Mesendoderm (in vitro differentiated cells): ENCODE measurements around the gene CGB5.
"Not testable (repeated sequence)": the region's sequence is repeated elsewhere in the genome, so short reads cannot be mapped to it uniquely, and the experiment has no call there.

Experiments used
- DNase-seq: peaks from one replicate; pipeline ENCODE4 v3.0.0; 2013
- H2AK5ac ChIP-seq: 2 replicates; pipeline ENCODE4 v1.6.1; 2013; ENCODE audit warnings: low read length, inconsistent platforms
- H2BK120ac ChIP-seq: 2 replicates; pipeline ENCODE4 v1.6.1; 2013; ENCODE audit warnings: low read depth, mild to moderate bottlenecking, low read length, moderate library complexity, mixed read lengths
- H2BK15ac ChIP-seq: replicated peaks from 2 replicates; pipeline ENCODE4 v1.6.1; 2013; ENCODE audit warnings: low read depth, mild to moderate bottlenecking, moderate library complexity
- H2BK5ac ChIP-seq: 2 replicates; pipeline ENCODE4 v1.6.1; 2013; ENCODE audit warnings: low read length, inconsistent platforms
- H3K18ac ChIP-seq: 2 replicates; pipeline ENCODE4 v1.6.1; 2013; ENCODE audit warnings: mild to moderate bottlenecking, low read length, mixed read lengths
- H3K23ac ChIP-seq: one replicate; pipeline ENCODE4 v1.6.1; 2013; ENCODE audit warnings: low read length
- H3K27ac ChIP-seq: 2 replicates; pipeline ENCODE4 v1.5.1; 2013; ENCODE audit warnings: low read depth, mild to moderate bottlenecking, inconsistent platforms, low read length, moderate library complexity
- H3K27me3 ChIP-seq: 2 replicates; pipeline ENCODE4 v1.6.1; 2013; ENCODE audit warnings: low read length, control low read depth, mild to moderate bottlenecking, inconsistent platforms; ENCODE audit not compliant: insufficient read depth, poor library complexity
- H3K36me3 ChIP-seq: 2 replicates; pipeline ENCODE4 v1.6.1; 2013; ENCODE audit warnings: low read length, inconsistent platforms; ENCODE audit not compliant: control insufficient read depth, insufficient read depth
- H3K4ac ChIP-seq: one replicate; pipeline ENCODE4 v1.6.1; 2013; ENCODE audit warnings: low read depth, mild to moderate bottlenecking, low read length, moderate library complexity
- H3K4me1 ChIP-seq: 2 replicates; pipeline ENCODE4 v1.6.1; 2013; ENCODE audit warnings: low read depth, low read length, inconsistent platforms; ENCODE audit not compliant: control insufficient read depth
- H3K4me2 ChIP-seq: 2 replicates; pipeline ENCODE4 v1.6.1; 2013; ENCODE audit warnings: low read length
- H3K4me3 ChIP-seq: 2 replicates; pipeline ENCODE4 v1.5.1; 2013; ENCODE audit warnings: mild to moderate bottlenecking, low read length
- H3K56ac ChIP-seq: one replicate; pipeline ENCODE4 v1.6.1; 2013; ENCODE audit warnings: low read length
- H3K79me1 ChIP-seq: 2 replicates; pipeline ENCODE4 v1.6.1; 2013; ENCODE audit warnings: low read length, inconsistent platforms
- H3K79me2 ChIP-seq: 2 replicates; pipeline ENCODE4 v1.6.1; 2013; ENCODE audit warnings: mild to moderate bottlenecking, low read length; ENCODE audit not compliant: control insufficient read depth, insufficient read depth
- H3K9ac ChIP-seq: 2 replicates; pipeline ENCODE4 v1.6.1; 2013; ENCODE audit warnings: low read length, inconsistent platforms
- H4K5ac ChIP-seq: one replicate; pipeline ENCODE4 v1.6.1; 2013; ENCODE audit warnings: low read length
- H4K8ac ChIP-seq: one replicate; pipeline ENCODE4 v1.6.1; 2013; ENCODE audit warnings: low read depth, mild to moderate bottlenecking, control low read depth, low read length, moderate library complexity
- WGBS: extraction: QIAGEN DNeasy Blood & Tissue Kit; methylation state at CpG from one replicate; pipeline ENCODE4 v1.1.7; 2013; ENCODE audit warnings: low lambda C conversion rate, missing lambda C conversion rate; ENCODE audit not compliant: insufficient coverage; ENCODE audit errors: extremely low coverage; 5-methylcytosine and 5-hydroxymethylcytosine counted together

The CGB5 gene

DNA sequence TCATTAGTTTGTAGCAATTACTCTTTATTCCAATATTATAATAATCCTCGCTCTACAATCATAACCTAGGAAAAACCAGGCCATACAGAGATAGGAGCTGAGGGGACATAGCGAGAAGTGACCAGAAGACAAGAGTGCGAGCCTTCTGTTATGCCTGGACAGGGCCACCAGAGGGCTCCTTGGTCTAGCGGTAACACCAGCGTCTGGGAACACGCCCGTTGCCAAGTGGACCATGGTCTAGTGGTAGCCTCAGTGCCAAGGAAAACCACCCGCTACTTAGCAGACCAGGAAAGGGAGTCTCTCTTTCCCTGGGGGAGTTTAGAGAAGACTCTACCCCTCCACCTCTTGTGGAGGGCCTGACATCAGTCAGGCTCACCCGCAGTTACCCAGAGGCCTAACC is 31.2 kb downstream of the CGB5 start:
- H3K23ac ChIP-seq, H3K79me1 ChIP-seq, H4K5ac ChIP-seq, H3K4ac ChIP-seq, H3K36me3 ChIP-seq, H3K9ac ChIP-seq, H2BK15ac ChIP-seq, H3K18ac ChIP-seq, H3K56ac ChIP-seq, H3K79me2 ChIP-seq, H3K4me2 ChIP-seq, H2BK120ac ChIP-seq, H2AK5ac ChIP-seq, H3K4me1 ChIP-seq, H4K8ac ChIP-seq, H3K4me3 ChIP-seq, H3K27me3 ChIP-seq, H2BK5ac ChIP-seq, H3K27ac ChIP-seq: not testable (repeated sequence)
- peak; percentile 42 for DNase-seq
- no CpG with 5 or more reads among the region's 9 CpGs for WGBS

DNA sequence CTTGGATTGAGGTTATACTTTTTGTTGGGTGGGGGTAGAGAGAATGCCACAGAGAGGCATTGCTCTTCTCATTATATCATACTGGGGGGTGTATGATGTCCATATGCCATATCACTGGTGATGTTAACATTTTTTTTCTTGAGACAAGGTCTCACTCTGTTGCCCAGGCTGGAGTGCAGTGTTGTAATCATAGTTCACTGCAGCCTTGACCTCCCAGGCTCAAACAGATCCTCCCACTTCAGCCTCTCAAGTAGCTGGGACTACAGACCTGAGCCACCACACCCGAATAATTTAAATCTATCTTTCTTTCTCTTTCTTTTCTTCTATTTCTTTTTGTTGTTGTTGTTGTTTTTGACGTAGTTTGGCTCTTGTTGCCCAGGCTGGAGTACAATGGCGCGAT is 36.7 kb downstream of the CGB5 start:
- H3K56ac ChIP-seq: no peak overlapping the region
- H4K5ac ChIP-seq: no peak overlapping the region
- H3K79me2 ChIP-seq: peaks cover under 1% of the 10 kb centered on the region
- H3K36me3 ChIP-seq: no peaks in the 10 kb centered on the region
- H3K9ac ChIP-seq: no peak overlapping the region
- no peak overlapping the region for H2AK5ac ChIP-seq
- no peak for DNase-seq
- H3K4me3 ChIP-seq: no peak overlapping the region
- H2BK15ac ChIP-seq: no peak overlapping the region
- H3K27ac ChIP-seq: no peak overlapping the region
- no peak overlapping the region for H3K18ac ChIP-seq
- no peaks in the 10 kb centered on the region for H3K27me3 ChIP-seq
- no peaks in the 10 kb centered on the region for H3K79me1 ChIP-seq
- no peak overlapping the region for H4K8ac ChIP-seq
- H2BK120ac ChIP-seq: no peak overlapping the region
- no CpG with 5 or more reads among the region's 4 CpGs for WGBS
- no peak overlapping the region for H3K4me2 ChIP-seq
- H2BK5ac ChIP-seq: no peak overlapping the region
- H3K23ac ChIP-seq: no peak overlapping the region
- H3K4me1 ChIP-seq: no peaks in the 10 kb centered on the region
- H3K4ac ChIP-seq: no peak overlapping the region

DNA sequence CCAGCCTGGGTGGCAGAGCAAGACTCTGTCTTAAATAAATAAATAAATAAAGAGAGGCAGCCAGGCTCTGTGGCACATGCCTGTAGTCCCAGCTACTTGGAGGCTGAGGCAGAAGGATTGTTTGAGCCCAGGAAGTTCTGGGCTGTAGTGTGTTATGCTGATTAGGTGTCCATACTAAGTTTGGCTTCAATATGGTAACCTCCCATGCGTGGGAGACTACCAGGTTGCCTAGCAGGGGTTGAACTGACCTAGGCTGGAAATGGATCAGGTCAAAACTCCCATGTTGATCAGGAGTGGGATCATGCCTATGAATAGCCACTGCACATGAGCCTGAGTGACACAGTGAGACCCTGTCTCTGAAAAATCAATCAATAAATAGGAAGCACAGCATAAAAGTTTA is 37.6 kb downstream of the CGB5 start:
- no peaks in the 10 kb centered on the region for H3K79me1 ChIP-seq
- H3K4me1 ChIP-seq: no peaks in the 10 kb centered on the region
- no peak overlapping the region for H2AK5ac ChIP-seq
- H3K23ac ChIP-seq: no peak overlapping the region
- DNase-seq: no peak
- WGBS: no CpG with 5 or more reads among the region's 1 CpG
- H2BK15ac ChIP-seq: no peak overlapping the region
- peaks cover 10% of the 10 kb centered on the region for H3K79me2 ChIP-seq
- no peak overlapping the region for H3K4me3 ChIP-seq
- H3K56ac ChIP-seq: no peak overlapping the region
- H3K18ac ChIP-seq: no peak overlapping the region
- H3K4me2 ChIP-seq: no peak overlapping the region
- H2BK120ac ChIP-seq: no peak overlapping the region
- H4K5ac ChIP-seq: no peak overlapping the region
- H2BK5ac ChIP-seq: no peak overlapping the region
- H4K8ac ChIP-seq: no peak overlapping the region
- no peak overlapping the region for H3K9ac ChIP-seq
- H3K4ac ChIP-seq: no peak overlapping the region
- no peak overlapping the region for H3K27ac ChIP-seq
- H3K36me3 ChIP-seq: no peaks in the 10 kb centered on the region
- no peaks in the 10 kb centered on the region for H3K27me3 ChIP-seq

DNA sequence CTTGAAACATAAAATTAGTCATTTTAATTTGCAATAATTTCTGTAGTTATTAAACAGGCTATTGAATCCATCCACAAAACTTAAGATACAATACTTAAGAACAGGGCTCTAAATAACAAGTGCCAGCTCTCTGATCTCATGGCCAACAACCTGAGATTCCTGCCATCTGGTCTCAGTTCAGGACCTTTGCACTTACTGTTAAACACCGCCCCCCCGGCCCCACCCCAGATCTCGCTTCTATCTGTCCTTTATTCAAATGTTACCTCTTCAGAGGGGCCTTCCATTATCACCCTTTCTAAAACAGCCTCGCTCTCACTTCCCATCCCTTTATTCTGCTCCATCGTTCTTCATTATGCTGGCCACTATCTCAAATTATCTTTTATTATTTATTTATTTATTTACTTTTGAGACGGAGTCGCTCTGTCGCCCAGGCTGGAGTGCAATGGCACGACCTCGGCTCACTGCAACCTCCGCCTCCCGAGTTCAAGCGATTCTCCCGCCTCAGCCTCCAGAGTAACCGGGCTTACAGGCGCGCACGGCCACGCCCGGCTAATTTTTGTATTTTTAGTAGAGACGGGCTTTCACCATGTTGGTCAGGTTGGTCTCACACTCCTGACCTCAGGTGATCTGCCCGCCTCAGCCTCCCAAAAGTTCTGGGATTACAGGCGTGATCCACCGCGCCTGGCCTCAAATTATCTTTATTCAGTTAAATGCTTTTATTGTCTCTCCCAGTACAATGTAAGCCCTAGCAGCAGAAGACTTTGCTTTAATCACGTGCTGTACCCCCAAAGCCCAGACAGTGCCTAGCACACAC is 40.8 kb downstream of the CGB5 start:
- H4K5ac ChIP-seq: peak overlapping the region; percentile 90
- WGBS: no CpG with 5 or more reads among the region's 26 CpGs
- H2BK120ac ChIP-seq: no peak overlapping the region
- H3K27me3 ChIP-seq: no peaks in the 10 kb centered on the region
- H3K79me2 ChIP-seq: peaks cover 36% of the 10 kb centered on the region
- no peak overlapping the region for H3K23ac ChIP-seq
- H2BK5ac ChIP-seq: no peak overlapping the region
- peaks cover 8% of the 10 kb centered on the region for H3K36me3 ChIP-seq
- peak overlapping the region; percentile 88 for H3K9ac ChIP-seq
- no peak overlapping the region for H3K18ac ChIP-seq
- no peak overlapping the region for H3K27ac ChIP-seq
- DNase-seq: no peak
- no peak overlapping the region for H3K4me3 ChIP-seq
- no peak overlapping the region for H4K8ac ChIP-seq
- peaks cover 10% of the 10 kb centered on the region for H3K79me1 ChIP-seq
- H3K4me2 ChIP-seq: peak overlapping the region; percentile 67
- H3K56ac ChIP-seq: peak overlapping the region; percentile 95
- H3K4ac ChIP-seq: no peak overlapping the region
- no peak overlapping the region for H2AK5ac ChIP-seq
- H3K4me1 ChIP-seq: no peaks in the 10 kb centered on the region
- no peak overlapping the region for H2BK15ac ChIP-seq

DNA sequence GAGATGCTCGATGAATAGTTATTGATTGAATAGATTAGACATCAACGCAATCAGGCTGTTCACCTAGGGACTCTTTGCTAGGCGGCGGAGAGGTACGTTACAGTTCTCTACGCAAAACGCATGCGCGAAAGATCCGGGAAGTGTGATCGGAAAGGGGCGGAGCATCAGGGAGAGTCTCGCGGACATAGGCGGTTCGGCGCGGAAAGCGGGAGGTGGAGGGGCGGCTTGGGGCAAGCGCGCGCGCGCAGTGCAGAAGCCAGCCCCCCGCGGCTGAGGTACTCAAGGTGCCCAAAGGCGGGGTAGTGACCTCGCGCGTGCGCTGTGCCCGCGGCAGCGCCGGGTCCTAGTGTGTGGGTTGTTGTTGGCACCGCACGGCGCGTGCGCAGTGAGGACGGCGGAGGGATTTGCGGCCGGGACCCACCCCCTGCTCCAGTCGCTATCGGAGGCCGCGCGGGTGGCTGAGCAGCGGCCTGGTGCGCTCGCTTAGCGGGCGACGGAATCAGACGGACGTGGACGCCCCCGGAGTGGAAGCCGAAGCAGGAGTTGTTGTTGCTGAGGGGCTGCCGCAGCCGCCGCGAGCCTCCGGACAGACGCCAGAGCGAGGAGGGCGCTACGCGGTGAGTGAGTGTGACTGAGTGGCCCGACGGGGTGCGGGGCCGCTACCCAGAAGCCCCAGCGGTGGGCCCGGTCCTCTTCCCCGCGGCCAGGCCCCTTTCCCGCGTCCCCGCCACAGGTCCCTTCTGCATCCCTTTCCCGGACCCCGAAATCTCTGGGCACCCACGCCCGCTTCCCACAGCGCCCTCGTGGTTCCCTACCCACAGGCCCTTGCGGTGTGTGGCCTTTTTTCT is 41.6 kb downstream of the CGB5 start, which contains the start of gene SNRNP70:
Gene SNRNP70 (plus strand): TSS at position 432 of the 848 bp plus-strand sequence. CDS start 964 bp downstream, outside the sequence.
- Histone ChIP-seq H3K27me3 (no peaks in the 10 kb centered on the region), H4K8ac (no peak within 1 kb of the TSS), H3K56ac (peak within 1 kb of the TSS; percentile 97), H2BK120ac (no peak within 1 kb of the TSS), H2BK15ac (no peak within 1 kb of the TSS), H2AK5ac (no peak within 1 kb of the TSS), H3K79me1 (peaks cover 12% of the 10 kb centered on the region), H3K4me2 (peak within 1 kb of the TSS; percentile 67), H3K18ac (peak within 1 kb of the TSS; percentile 80), H3K4ac (peak within 1 kb of the TSS; percentile 70), H3K27ac (peak within 1 kb of the TSS; percentile 80), H4K5ac (peak within 1 kb of the TSS; percentile 90), H3K9ac (peak within 1 kb of the TSS; percentile 97), H3K79me2 (peaks cover 41% of the 10 kb centered on the region), H2BK5ac (peak within 1 kb of the TSS; percentile 61), H3K4me3 (peak within 1 kb of the TSS; percentile 60), H3K36me3 (peaks cover 12% of the 10 kb centered on the region), H3K23ac (peak within 1 kb of the TSS; percentile 72), H3K4me1 (no peaks in the 10 kb centered on the region)
- no CpG with 5 or more reads among the region's 89 CpGs for WGBS
- peak; percentile 100 for DNase-seq
